HG03571 (cell line): ENCODE data around the gene TRDN.
"Not testable (repeated sequence)": the region's sequence is repeated elsewhere in the genome, so short reads cannot be mapped to it uniquely, and the experiment has no call there.

ENCODE experiments used
- ATAC-seq: cut with Tn5 transposase; IDR thresholded peaks from one replicate; pipeline ENCODE4 v1.9.1; 2021; ENCODE audit not compliant: unreplicated experiment

Gene TRDN

DNA sequence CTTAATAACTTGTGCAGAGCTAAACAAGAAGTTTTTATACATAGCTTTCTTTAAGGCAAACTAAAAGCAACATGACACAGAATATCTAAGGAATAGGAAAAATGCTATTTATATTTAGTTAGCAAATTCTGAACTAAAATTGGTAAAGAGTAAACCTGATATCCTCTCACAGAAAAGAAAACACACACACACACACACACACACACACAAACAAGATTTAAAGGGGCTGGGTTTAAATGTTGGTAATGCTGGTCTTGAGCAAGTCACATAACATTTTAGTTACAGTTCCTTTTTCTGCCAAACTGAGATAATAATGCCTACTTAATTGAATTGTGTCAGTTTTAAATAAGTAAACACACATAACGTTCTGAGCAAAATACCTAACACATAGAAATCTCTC is 1.6 kb downstream of the TRDN start:
- ATAC-seq: no peak

DNA sequence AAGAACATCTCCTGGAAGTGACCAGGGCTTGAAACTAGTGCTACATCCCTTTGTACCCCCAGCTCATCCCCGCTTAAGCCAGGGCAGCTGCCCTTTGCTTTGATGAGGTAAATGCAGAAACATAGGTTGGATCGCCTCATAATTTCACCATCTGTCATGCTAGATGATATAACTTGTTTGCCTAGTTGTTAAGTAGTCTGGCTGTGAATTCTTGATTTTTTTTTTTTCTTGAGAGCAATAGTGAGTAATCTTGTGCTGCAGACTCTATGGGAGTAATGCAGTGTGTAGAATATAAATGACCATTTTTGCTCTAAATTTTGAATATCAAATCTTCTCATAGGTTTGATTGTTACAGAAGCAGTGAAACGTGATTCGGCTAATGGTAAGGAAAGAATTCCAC is 4.1 kb downstream of the TRDN start:
- ATAC-seq: no peak

DNA sequence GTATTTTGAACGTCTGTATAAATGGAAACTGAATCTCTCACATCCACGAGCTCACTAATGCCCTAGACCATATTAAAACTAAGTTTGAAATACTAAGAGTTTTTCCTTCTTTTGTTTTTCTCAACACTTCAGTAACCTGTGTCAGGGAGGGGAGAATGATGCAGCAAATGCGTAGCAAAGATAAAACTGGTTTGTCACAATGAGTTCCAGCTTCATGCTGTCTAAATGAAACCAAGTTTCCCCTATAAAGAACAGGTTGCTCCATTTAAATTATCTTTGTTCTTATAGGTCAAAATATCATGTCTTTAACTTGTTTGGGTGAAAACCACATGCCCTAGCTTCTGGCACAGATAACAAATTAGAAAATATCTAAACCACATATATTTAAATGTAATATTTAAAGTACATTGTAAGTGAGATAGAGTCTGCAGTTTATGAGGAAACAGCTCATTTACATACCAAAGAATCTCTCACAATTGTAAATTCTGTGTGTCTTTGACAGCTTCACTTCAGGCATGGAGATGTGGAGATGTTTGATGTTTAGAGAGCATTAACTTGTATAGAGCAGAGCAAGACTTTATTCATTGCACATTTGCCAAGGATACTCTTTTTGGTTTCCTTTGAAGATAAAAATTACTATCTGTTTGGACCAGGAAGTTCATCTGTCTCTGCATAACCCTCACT is 7.3 kb downstream of the TRDN start:
- ATAC-seq: no peak

GRCh38 chr6:123625696-123626095 is 11.1 kb downstream of the TRDN start:
- no peak for ATAC-seq

- no peak for ATAC-seq
These were observed 14.0 kb downstream of the TRDN start for GRCh38 chr6:123622780-123623179.

DNA sequence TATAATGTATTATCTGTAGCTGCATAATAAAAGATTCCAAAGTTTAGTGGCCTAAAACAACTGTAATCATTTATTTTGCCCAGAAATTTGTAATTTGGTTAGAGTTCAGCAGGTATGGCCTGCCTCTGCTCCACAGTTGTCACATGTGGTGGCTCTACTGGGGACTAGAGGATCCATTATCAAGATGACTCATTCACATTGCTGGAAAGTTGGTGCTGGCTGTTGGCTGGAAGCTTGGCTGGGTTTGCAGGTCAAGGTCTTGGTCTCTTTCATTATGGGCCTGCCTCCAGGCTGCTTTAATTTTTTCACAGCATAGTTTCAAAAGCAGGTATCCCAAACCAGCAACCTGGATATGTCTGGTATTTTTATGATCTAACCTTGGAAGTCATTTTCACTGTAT is 17.6 kb downstream of the TRDN start:
- no peak for ATAC-seq

DNA sequence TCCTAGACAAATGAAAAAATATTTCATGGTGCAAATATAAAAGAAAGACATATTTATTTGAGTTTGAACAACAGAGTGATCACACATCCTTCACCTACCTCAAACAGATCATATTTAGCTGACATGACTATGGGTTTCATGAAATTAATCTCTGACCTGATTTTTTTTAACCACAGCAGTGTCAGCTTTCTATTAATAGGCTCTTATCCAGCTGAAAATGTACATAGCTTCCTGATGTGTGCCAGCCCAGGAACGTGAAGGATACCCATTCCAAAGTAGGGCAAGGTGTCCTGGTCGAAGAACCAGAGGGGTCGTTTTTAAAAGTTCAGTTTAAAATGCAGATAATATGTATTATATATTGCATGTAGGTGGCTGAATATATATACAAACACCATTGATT is 19.8 kb downstream of the TRDN start:
- no peak for ATAC-seq

- ATAC-seq: no peak
These were observed 20.7 kb downstream of the TRDN start for GRCh38 chr6:123616016-123616415.

DNA sequence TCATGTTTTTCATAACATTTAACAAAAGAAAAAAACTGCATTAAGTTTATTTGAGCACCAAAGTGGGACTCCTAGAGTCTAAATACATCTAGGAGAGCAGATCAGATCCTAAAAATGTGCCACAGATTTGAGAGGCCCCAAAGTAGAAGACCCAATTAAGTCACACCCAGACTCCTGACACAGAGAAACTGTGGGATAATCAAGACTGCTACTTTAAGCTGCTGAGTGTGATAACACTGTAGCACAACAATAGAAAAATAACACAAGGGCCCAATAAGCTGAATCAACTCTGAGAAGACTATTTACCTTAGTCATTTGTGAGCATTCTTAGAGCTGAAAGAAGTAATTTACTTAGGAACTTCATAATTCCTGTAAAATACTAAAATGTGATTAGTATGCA is 26.0 kb downstream of the TRDN start:
- ATAC-seq: no peak

DNA sequence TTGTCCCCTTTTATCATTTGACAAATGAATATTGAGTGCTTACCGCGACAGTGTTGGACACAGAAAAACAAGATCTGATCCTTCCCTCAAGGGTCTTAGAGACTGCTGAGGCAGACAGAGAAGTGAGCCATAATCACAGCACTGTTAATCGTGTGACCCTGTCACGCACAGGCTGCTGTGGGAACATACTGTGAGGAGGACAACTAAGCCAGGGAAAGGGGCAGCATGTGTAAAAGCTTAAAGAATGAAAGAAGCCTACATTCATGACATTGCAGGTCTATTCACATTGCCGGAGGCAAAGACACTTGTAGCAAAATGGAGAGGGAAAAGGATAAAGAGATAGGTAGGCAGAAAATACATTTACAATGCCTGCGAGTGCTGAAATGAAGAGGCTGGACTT is 32.7 kb downstream of the TRDN start:
- no peak for ATAC-seq

GRCh38 chr6:123598011-123598410 is 38.7 kb downstream of the TRDN start:
- ATAC-seq: no peak

DNA sequence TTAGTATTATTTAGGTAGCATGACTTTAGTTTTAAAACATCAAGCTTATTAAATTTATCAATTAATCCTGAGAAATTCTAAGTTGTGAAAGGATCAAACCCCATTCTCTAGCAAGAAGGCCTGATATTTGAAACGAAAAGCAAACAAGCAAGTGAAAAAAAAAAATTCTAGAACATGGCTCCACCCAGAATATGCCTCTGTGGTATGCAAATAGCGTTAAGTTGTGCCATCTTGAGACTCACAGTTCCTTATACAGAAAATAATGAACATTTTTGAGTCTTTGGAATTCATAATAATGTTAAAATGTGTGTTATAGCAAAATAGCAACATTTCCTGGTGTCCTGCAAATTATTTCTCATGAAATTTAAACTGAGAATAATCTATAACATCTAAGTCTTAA is 42.0 kb downstream of the TRDN start:
- ATAC-seq: no peak

DNA sequence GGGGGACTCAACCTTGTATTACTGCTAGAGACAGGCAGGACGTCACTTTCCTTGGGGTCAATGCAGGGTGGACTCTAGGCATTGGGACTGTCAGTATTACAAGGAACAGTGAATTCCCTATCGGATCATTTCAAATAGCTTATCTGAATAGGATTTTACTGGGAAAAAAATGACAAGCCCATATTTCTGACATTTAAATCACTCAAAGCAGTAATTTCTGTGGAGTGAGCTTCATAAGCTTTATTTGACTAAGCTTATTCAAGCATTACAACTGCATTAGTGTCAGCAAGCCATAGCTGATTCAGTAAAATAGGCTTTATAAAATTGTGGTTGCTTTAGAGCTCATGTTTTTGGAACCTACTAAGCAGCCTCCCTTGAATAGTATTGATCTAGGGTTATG is 44.3 kb downstream of the TRDN start:
- ATAC-seq: no peak

DNA sequence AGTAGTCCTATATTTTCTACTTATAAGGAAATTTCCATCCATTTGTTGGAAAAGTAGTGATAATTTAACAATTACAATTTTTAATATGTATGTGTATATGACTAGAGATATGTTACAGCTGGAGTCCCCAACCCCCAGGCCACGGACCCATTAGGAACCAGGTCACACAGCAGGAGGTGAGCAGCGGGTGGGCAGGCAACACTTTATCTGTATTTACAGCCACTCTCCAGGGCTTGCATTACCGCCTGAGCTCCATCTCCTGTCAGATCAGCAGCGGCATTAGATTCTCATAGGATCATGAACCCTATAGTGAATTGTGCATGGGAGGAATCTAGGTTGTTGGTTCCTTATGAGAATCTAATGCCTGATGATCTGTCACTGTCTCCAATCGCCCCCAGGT is 46.8 kb downstream of the TRDN start:
- no peak for ATAC-seq

DNA sequence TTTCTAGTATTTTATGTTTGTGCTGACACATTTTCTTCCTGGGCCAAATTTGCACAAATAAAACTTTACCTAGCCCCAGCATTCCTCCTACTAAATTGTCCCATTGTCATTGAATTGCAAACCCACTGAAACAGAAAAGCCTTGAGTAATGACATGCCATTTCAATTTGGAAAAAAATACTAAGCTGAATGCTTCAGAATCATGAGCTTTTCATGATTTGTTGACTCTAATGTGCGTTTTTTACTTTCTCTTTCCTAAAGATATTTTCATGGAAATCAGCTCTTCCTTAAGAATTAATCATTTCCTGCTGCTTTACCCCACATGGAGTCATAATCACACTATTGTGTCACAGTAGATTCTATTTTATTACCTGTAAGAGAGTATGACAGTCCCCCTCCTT is 47.4 kb downstream of the TRDN start:
- no peak for ATAC-seq

DNA sequence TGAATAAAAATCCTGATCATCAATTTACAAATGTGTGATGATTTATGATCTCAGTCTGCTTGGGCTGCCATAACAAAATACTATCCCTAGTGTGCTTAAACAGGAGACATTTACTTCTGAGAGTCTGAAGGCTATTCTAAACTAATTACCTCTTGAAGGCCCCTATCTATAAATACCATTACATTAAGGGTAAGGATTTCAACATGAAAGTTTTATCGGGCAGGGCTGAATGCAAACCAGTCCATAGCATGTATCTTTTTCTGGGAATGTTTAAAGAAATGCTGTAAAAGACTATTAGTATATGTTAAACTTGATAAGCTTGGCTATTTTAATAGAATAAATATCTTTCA is 48.2 kb downstream of the TRDN start:
- no peak for ATAC-seq

DNA sequence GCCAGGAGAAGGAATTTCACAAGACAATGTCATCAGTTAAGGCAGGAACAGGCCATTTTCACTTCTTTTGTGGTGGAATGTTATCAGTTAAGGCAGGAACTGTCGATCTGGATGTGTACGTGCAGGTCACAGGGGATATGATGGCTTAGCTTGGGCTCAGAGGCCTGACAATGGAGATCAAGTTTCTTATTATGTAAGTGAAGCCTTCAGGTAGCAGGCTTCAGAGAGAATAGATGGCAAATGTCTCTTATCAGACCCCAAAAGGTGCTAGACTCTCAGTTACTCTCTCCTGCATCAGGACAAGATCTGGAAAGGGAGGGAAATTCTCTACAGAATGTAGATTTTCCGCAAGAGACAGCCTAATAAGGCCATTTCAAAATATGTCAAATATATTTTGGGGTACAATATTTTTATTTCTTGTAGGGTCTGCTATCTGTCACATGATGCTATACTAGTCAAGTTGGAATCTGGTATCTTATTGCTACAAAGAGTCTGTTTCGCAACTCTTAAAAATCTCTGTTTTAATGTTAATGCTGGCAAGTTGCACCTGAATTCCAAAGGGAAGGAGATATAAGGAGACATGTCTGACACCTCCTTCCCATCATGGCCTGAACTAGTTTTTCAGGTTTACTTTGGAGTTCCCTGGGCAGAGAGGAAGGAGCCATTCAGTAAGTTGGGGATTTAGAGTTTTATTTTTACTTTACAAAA is 48.8 kb downstream of the TRDN start:
- ATAC-seq: no peak

- ATAC-seq: not testable (repeated sequence)
These were observed 49.3 kb downstream of the TRDN start for GRCh38 chr6:123587407-123587806.

DNA sequence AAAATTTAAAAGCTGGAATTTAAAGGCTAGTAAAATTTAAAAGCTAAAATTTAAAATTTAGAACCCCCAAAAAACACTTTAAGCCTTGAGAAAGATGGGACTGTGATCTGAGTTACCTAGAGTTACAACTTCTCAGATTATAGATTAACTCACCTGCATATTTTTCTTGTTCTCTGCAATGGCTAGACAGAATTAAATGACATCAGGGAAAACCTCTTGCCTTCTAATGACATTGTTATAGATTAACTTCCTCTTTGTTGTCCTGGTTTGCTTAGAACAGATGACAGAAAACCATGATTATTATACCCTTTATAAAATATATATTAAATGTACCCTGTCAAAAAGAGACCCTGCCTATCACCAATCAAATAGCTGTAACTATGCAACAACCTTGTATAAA is 56.4 kb downstream of the TRDN start:
- no peak for ATAC-seq

GRCh38 chr6:123575188-123575587 is 61.6 kb downstream of the TRDN start:
- no peak for ATAC-seq

GRCh38 chr6:123570813-123571684 is 65.7 kb downstream of the TRDN start:
- ATAC-seq: no peak

- ATAC-seq: no peak
These were observed 67.2 kb downstream of the TRDN start for GRCh38 chr6:123569575-123569974.
